WTC11 (cell line): Measurements from ENCODE around the gene ADGRA1. TPM values are rescaled to one million over a fixed set of nuclear protein-coding genes. Genes with fewer than 3 reads are reported as not detected.

Source experiments
- ATAC-seq: fragments of 200-7000 bp; cut with Tn5 transposase; 2 replicates; pipeline ENCODE4 v1.10.0; 2021; ENCODE audit warnings: mild to moderate bottlenecking, moderate library complexity
- CTCF ChIA-PET: fragments of 300-600 bp; sonication (Branson Sonifier 250); formaldehyde crosslinking; loops from one replicate; lab custom pipeline; 2021; ENCODE audit warnings: antibody characterized with exemption; lab: Charles Lee
- POLR2A ChIA-PET: fragments of 350-600 bp; sonication (Branson Sonifier 250); formaldehyde crosslinking; loops from one replicate; lab custom pipeline; 2021; ENCODE audit warnings: antibody characterized with exemption; lab: Charles Lee
- DNase-seq: peaks from one replicate; pipeline ENCODE4 v3.0.0; 2021; ENCODE audit warnings: low spot score
- H3K27ac Mint-ChIP-seq: 2 replicates; pipeline ENCODE4 v1.8.0; 2021; ENCODE audit warnings: mixed read lengths
- H3K27me3 Mint-ChIP-seq: 2 replicates; pipeline ENCODE4 v1.8.0; 2021; ENCODE audit warnings: low read depth, mild to moderate bottlenecking, moderate library complexity, mixed read lengths
- H3K36me3 Mint-ChIP-seq: 2 replicates; pipeline ENCODE4 v1.8.0; 2021; ENCODE audit warnings: mixed read lengths
- H3K4me1 Mint-ChIP-seq: 2 replicates; pipeline ENCODE4 v1.8.0; 2022; ENCODE audit warnings: mixed read lengths
- H3K4me3 Mint-ChIP-seq: 2 replicates; pipeline ENCODE4 v1.8.0; 2021; ENCODE audit warnings: mild to moderate bottlenecking, moderate library complexity, mixed read lengths
- H3K9me3 Mint-ChIP-seq: 2 replicates; pipeline ENCODE4 v1.8.0; 2021; ENCODE audit warnings: mixed read lengths
- ESRRA ChIP-seq: sonication (generic); formaldehyde crosslinking; IDR thresholded peaks from 2 replicates; pipeline ENCODE4 v1.8.1; 2022; ENCODE audit warnings: mild to moderate bottlenecking, missing genetic modification reagents, borderline replicate concordance
- FOXJ3 ChIP-seq: sonication (generic); formaldehyde crosslinking; IDR thresholded peaks from 2 replicates; pipeline ENCODE4 v1.9.0; 2021; ENCODE audit warnings: missing genetic modification reagents, mild to moderate bottlenecking, borderline replicate concordance
- GABPB1 ChIP-seq: sonication (generic); formaldehyde crosslinking; IDR thresholded peaks from 2 replicates; pipeline ENCODE4 v1.8.1; 2023; ENCODE audit warnings: mild to moderate bottlenecking, missing genetic modification reagents
- IRF1 ChIP-seq: sonication (generic); formaldehyde crosslinking; IDR thresholded peaks from 2 replicates; pipeline ENCODE4 v1.8.0; 2023; ENCODE audit warnings: missing genetic modification reagents
- MXD4 ChIP-seq: fragments of 250-450 bp; sonication (Bioruptor Pico); IDR thresholded peaks from 2 replicates; pipeline ENCODE4 v1.8.0; 2021; ENCODE audit warnings: mild to moderate bottlenecking, moderate library complexity, borderline replicate concordance
- NR2C2 ChIP-seq: sonication (generic); formaldehyde crosslinking; IDR thresholded peaks from 2 replicates; pipeline ENCODE4 v1.8.0; 2022; ENCODE audit warnings: mild to moderate bottlenecking, missing genetic modification reagents
- SOX15 ChIP-seq: fragments of 250-450 bp; sonication (Bioruptor Pico); IDR thresholded peaks from 2 replicates; pipeline ENCODE4 v1.9.0; 2021; ENCODE audit warnings: mild to moderate bottlenecking
- TCF7 ChIP-seq: sonication (generic); formaldehyde crosslinking; IDR thresholded peaks from 2 replicates; pipeline ENCODE4 v1.8.0; 2022; ENCODE audit warnings: mild to moderate bottlenecking, low read depth, missing genetic modification reagents, moderate library complexity
- USF2 ChIP-seq: sonication (generic); formaldehyde crosslinking; IDR thresholded peaks from 2 replicates; pipeline ENCODE4 v1.8.1; 2023; ENCODE audit warnings: mild to moderate bottlenecking, missing genetic modification reagents, moderate library complexity
- ZNF317 ChIP-seq: sonication (generic); formaldehyde crosslinking; IDR thresholded peaks from 2 replicates; pipeline ENCODE4 v1.8.1; 2023; ENCODE audit warnings: low read depth, mild to moderate bottlenecking, moderate library complexity, missing genetic modification reagents, borderline replicate concordance
- ZNF416 ChIP-seq: fragments of 250-450 bp; sonication (Bioruptor Pico); IDR thresholded peaks from 2 replicates; pipeline ENCODE4 v1.9.0; 2021; ENCODE audit warnings: mild to moderate bottlenecking, inconsistent platforms
- ZNF512 ChIP-seq: sonication (generic); formaldehyde crosslinking; IDR thresholded peaks from 2 replicates; pipeline ENCODE4 v1.8.1; 2022; ENCODE audit warnings: missing genetic modification reagents, borderline replicate concordance
- ZNF532 ChIP-seq: fragments of 250-450 bp; sonication (Bioruptor Pico); IDR thresholded peaks from 2 replicates; pipeline ENCODE4 v1.9.0; 2021; ENCODE audit warnings: mild to moderate bottlenecking, borderline replicate concordance
- total RNA-seq: library from RNA; stranded (reverse); gene quantifications from 3 replicates; pipeline ENCODE4 v1.2.3, GENCODE V29; 2021
- TF ChIP-seq, protein P1 (sequence below): sonication (generic); formaldehyde crosslinking; IDR thresholded peaks from 2 replicates; pipeline ENCODE4 v1.8.1; 2023; ENCODE audit warnings: mild to moderate bottlenecking, moderate library complexity, missing genetic modification reagents
- TF ChIP-seq, protein P2 (sequence below): sonication (generic); formaldehyde crosslinking; IDR thresholded peaks from 2 replicates; pipeline ENCODE4 v1.8.1; 2023; ENCODE audit warnings: mild to moderate bottlenecking, missing genetic modification reagents, moderate library complexity
- TF ChIP-seq, protein P3 (sequence below): fragments of 250-450 bp; sonication (Bioruptor Pico); conservative IDR thresholded peaks from 2 replicates; pipeline ENCODE4 v1.9.0; 2021; ENCODE audit warnings: mild to moderate bottlenecking
- TF ChIP-seq, protein P4 (sequence below): sonication (generic); formaldehyde crosslinking; IDR thresholded peaks from 2 replicates; pipeline ENCODE4 v1.8.0; 2022; ENCODE audit warnings: missing genetic modification reagents

ADGRA1 gene
- total RNA-seq, 1 experiment from 2014 or later, result 0.20 TPM

DNA sequence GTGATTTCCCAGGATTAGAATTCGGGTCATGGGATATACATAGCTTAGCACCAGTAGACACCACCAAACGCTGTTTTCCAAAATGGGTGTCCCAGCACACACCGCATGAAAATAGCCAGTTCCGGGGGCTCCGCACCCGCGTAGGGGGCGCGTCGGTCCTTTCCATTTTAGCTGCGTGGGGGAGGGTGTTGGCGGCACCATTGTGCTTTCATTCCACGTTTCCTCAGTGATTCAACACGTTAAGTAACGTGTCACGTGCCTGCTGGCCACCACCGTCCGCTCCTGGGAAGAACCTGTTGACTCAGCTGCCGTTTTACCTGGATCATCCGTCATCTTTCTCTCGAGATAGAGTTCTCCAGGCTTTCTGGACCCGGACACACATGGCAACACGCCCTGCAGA is 25.6 kb upstream of the ADGRA1 start:
- Mint-ChIP-seq H3K9me3 (no peaks in the 10 kb centered on the region), H3K27me3 (no peaks in the 10 kb centered on the region), H3K36me3 (no peaks in the 10 kb centered on the region), H3K4me3 (no peak overlapping the region), H3K4me1 (no peaks in the 10 kb centered on the region), H3K27ac (no peak overlapping the region)
- TF ChIP-seq, protein P1, sequence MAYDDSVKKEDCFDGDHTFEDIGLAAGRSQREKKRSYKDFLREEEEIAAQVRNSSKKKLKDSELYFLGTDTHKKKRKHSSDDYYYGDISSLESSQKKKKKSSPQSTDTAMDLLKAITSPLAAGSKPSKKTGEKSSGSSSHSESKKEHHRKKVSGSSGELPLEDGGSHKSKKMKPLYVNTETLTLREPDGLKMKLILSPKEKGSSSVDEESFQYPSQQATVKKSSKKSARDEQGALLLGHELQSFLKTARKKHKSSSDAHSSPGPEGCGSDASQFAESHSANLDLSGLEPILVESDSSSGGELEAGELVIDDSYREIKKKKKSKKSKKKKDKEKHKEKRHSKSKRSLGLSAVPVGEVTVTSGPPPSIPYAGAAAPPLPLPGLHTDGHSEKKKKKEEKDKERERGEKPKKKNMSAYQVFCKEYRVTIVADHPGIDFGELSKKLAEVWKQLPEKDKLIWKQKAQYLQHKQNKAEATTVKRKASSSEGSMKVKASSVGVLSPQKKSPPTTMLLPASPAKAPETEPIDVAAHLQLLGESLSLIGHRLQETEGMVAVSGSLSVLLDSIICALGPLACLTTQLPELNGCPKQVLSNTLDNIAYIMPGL (CRISPR knock-in tag), result no peak
- TF ChIP-seq, protein P2, sequence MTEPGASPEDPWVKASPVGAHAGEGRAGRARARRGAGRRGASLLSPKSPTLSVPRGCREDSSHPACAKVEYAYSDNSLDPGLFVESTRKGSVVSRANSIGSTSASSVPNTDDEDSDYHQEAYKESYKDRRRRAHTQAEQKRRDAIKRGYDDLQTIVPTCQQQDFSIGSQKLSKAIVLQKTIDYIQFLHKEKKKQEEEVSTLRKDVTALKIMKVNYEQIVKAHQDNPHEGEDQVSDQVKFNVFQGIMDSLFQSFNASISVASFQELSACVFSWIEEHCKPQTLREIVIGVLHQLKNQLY (CRISPR knock-in tag), result no peak
- TF ChIP-seq FOXJ3 (CRISPR knock-in tag) (no peak), NR2C2 (no peak), ESRRA (CRISPR knock-in tag) (no peak), MXD4 (CRISPR knock-in tag) (no peak), ZNF317 (no peak), ZNF416 (no peak), IRF1 (CRISPR knock-in tag) (no peak), ZNF532 (no peak), ZNF512 (CRISPR knock-in tag) (no peak)
- TF ChIP-seq, protein P3, sequence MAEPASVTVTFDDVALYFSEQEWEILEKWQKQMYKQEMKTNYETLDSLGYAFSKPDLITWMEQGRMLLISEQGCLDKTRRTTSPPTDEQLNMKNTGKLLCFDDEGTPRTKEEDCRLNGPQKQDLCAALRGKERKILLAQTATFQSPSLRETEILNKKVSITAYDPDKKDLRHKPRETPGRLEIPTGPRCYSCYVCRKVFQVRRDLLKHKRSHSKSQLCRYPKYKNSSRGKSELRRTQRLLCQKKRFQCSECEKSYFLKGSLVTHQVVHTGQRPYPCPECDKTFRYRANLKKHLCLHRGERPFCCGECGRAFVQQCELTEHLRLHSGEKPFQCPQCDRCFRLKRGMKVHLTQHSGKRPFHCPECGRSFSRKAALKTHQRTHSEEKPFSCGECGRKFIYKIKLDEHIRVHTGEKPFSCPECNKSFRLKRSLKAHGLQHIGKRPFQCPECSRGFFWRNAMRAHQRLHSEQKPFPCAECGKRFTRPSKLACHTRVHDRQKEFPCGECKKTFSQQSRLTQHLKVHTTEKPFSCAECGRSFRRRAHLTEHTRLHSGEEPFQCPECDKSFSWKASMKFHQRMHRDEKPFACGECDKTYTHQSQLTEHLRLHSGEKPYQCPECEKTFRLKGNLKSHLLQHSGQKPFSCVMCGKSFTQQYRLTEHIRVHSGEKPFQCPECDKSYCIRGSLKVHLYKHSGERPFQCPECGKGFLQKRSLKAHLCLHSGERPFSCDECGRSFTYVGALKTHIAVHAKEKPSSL (CRISPR knock-in tag), result no peak
- ChIA-PET POLR2A (no interaction called here), CTCF (no interaction called here)
- ATAC-seq (no peak), DNase-seq (no peak)

DNA sequence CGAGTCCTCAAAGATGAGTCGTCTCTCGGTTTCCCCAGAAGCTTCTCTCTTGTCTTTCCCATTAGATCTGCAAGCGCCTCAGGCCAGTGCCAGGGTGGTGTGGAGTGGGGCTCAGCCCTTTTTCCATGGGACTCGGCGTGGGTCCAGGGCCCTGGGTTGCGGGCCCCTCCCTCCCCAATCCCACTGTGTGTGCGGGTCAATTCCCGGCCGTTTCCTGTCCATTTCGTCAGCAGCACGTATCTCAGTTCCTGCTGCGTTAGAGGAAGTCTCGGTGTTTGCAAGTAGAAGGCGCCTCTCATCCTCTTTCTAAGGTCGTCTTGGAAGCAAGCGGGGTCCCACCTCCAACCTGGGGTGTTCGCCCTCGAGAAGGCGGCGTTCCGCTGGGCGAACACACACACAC is 25.1 kb upstream of the ADGRA1 start:
- TF ChIP-seq TCF7 (CRISPR knock-in tag) (no peak), USF2 (CRISPR knock-in tag) (no peak), ESRRA (CRISPR knock-in tag) (no peak), GABPB1 (no peak), SOX15 (no peak), ZNF317 (no peak)
- TF ChIP-seq, protein P4, sequence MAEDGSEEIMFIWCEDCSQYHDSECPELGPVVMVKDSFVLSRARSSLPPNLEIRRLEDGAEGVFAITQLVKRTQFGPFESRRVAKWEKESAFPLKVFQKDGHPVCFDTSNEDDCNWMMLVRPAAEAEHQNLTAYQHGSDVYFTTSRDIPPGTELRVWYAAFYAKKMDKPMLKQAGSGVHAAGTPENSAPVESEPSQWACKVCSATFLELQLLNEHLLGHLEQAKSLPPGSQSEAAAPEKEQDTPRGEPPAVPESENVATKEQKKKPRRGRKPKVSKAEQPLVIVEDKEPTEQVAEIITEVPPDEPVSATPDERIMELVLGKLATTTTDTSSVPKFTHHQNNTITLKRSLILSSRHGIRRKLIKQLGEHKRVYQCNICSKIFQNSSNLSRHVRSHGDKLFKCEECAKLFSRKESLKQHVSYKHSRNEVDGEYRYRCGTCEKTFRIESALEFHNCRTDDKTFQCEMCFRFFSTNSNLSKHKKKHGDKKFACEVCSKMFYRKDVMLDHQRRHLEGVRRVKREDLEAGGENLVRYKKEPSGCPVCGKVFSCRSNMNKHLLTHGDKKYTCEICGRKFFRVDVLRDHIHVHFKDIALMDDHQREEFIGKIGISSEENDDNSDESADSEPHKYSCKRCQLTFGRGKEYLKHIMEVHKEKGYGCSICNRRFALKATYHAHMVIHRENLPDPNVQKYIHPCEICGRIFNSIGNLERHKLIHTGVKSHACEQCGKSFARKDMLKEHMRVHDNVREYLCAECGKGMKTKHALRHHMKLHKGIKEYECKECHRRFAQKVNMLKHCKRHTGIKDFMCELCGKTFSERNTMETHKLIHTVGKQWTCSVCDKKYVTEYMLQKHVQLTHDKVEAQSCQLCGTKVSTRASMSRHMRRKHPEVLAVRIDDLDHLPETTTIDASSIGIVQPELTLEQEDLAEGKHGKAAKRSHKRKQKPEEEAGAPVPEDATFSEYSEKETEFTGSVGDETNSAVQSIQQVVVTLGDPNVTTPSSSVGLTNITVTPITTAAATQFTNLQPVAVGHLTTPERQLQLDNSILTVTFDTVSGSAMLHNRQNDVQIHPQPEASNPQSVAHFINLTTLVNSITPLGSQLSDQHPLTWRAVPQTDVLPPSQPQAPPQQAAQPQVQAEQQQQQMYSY (CRISPR knock-in tag), result no peak
- DNase-seq (no peak), ATAC-seq (no peak)
- H3K4me3 Mint-ChIP-seq, result no peak overlapping the region
- H3K36me3 Mint-ChIP-seq, result no peaks in the 10 kb centered on the region
- no peaks in the 10 kb centered on the region for H3K9me3 Mint-ChIP-seq
- H3K27ac Mint-ChIP-seq, result no peak overlapping the region
- no peaks in the 10 kb centered on the region for H3K27me3 Mint-ChIP-seq
- no peaks in the 10 kb centered on the region for H3K4me1 Mint-ChIP-seq
- POLR2A ChIA-PET, result no interaction called here
- CTCF ChIA-PET, result no interaction called here
